ENCODE results near the gene UNC5C. TPM values are rescaled to one million over a fixed set of nuclear protein-coding genes. Genes with fewer than 3 reads are reported as not detected.

UNC5C gene
- total RNA-seq, 1 donor from 2014 or later: 0.97 TPM

GRCh38 chr4:95290702-95291101 is 258.1 kb downstream of the UNC5C start:
- DNase-seq (ENCODE audit: low spot score): no peak
- Mint-ChIP-seq H3K27ac (ENCODE audit: unreplicated experiment) (no peak overlapping the region), H3K9me3 (ENCODE audit: unreplicated experiment) (no peaks in the 10 kb centered on the region), H3K27me3 (ENCODE audit: unreplicated experiment) (peaks cover 3% of the 10 kb centered on the region), H3K4me1 (ENCODE audit: unreplicated experiment) (peaks cover 4% of the 10 kb centered on the region), H3K36me3 (ENCODE audit: low read depth, unreplicated experiment) (no peaks in the 10 kb centered on the region), H3K4me3 (ENCODE audit: unreplicated experiment) (no peak overlapping the region)
- TF ChIP-seq CTCF (IDR thresholded peaks at IDR 0.05; ENCODE audit: unreplicated experiment): no peak

- no peaks in the 10 kb centered on the region for H3K36me3 Mint-ChIP-seq (ENCODE audit: low read depth, unreplicated experiment)
- H3K9me3 Mint-ChIP-seq (ENCODE audit: unreplicated experiment): no peaks in the 10 kb centered on the region
- peaks cover 4% of the 10 kb centered on the region for H3K4me1 Mint-ChIP-seq (ENCODE audit: unreplicated experiment)
- no peak for TF ChIP-seq CTCF (IDR thresholded peaks at IDR 0.05; ENCODE audit: unreplicated experiment)
- no peak overlapping the region for H3K27ac Mint-ChIP-seq (ENCODE audit: unreplicated experiment)
- no peak overlapping the region for H3K4me3 Mint-ChIP-seq (ENCODE audit: unreplicated experiment)
- DNase-seq (ENCODE audit: low spot score): no peak
- peaks cover 3% of the 10 kb centered on the region for H3K27me3 Mint-ChIP-seq (ENCODE audit: unreplicated experiment)
These were observed 259.6 kb downstream of the UNC5C start for GRCh38 chr4:95289028-95289634.

- H3K27ac Mint-ChIP-seq (ENCODE audit: unreplicated experiment): no peak overlapping the region
- H3K36me3 Mint-ChIP-seq (ENCODE audit: low read depth, unreplicated experiment): no peaks in the 10 kb centered on the region
- H3K4me1 Mint-ChIP-seq (ENCODE audit: unreplicated experiment): peaks cover 4% of the 10 kb centered on the region
- H3K9me3 Mint-ChIP-seq (ENCODE audit: unreplicated experiment): no peaks in the 10 kb centered on the region
- no peak for DNase-seq (ENCODE audit: low spot score)
- H3K27me3 Mint-ChIP-seq (ENCODE audit: unreplicated experiment): peaks cover 3% of the 10 kb centered on the region
- TF ChIP-seq CTCF (IDR thresholded peaks at IDR 0.05; ENCODE audit: unreplicated experiment): no peak
- no peak overlapping the region for H3K4me3 Mint-ChIP-seq (ENCODE audit: unreplicated experiment)
These were observed 260.2 kb downstream of the UNC5C start for GRCh38 chr4:95288552-95288951.

- no peak for TF ChIP-seq CTCF (IDR thresholded peaks at IDR 0.05; ENCODE audit: unreplicated experiment)
- Mint-ChIP-seq H3K4me3 (ENCODE audit: unreplicated experiment) (no peak overlapping the region), H3K4me1 (ENCODE audit: unreplicated experiment) (no peaks in the 10 kb centered on the region), H3K9me3 (ENCODE audit: unreplicated experiment) (no peaks in the 10 kb centered on the region), H3K27ac (ENCODE audit: unreplicated experiment) (no peak overlapping the region), H3K27me3 (ENCODE audit: unreplicated experiment) (no peaks in the 10 kb centered on the region), H3K36me3 (ENCODE audit: low read depth, unreplicated experiment) (no peaks in the 10 kb centered on the region)
- no peak for DNase-seq (ENCODE audit: low spot score)
These were observed 263.0 kb downstream of the UNC5C start for GRCh38 chr4:95285797-95286196.

GRCh38 chr4:95284655-95285054 is 264.1 kb downstream of the UNC5C start:
- H3K36me3 Mint-ChIP-seq (ENCODE audit: low read depth, unreplicated experiment): no peaks in the 10 kb centered on the region
- H3K27me3 Mint-ChIP-seq (ENCODE audit: unreplicated experiment): no peaks in the 10 kb centered on the region

More at GRCh38 chr4:95284655-95285054, 264.1 kb downstream of the UNC5C start:
- no peak overlapping the region for H3K27ac Mint-ChIP-seq (ENCODE audit: unreplicated experiment)
- no peaks in the 10 kb centered on the region for H3K9me3 Mint-ChIP-seq (ENCODE audit: unreplicated experiment)
- no peaks in the 10 kb centered on the region for H3K4me1 Mint-ChIP-seq (ENCODE audit: unreplicated experiment)
- no peak overlapping the region for H3K4me3 Mint-ChIP-seq (ENCODE audit: unreplicated experiment)
- no peak for DNase-seq (ENCODE audit: low spot score)
- TF ChIP-seq CTCF (IDR thresholded peaks at IDR 0.05; ENCODE audit: unreplicated experiment): no peak
